Progenitor cell of endocrine pancreas (in vitro differentiated cells): ENCODE results near the gene FIBCD1. TPM values are rescaled to one million over a fixed set of nuclear protein-coding genes. Genes with fewer than 3 reads are reported as not detected.

Experiments
- DNase-seq: peaks from one replicate; pipeline ENCODE4 v3.0.0; 2021; ENCODE audit warnings: low spot score; ENCODE audit not compliant: unreplicated experiment
- H3K27ac Mint-ChIP-seq: 2 replicates; pipeline ENCODE4 v1.8.0; 2021; ENCODE audit warnings: mild to moderate bottlenecking, moderate library complexity, mixed read lengths
- H3K27me3 Mint-ChIP-seq: 2 replicates; pipeline ENCODE4 v1.8.0; 2021; ENCODE audit warnings: mixed read lengths
- H3K36me3 Mint-ChIP-seq: 2 replicates; pipeline ENCODE4 v1.8.0; 2022; ENCODE audit warnings: mixed read lengths; ENCODE audit not compliant: insufficient read depth
- H3K4me1 Mint-ChIP-seq: 2 replicates; pipeline ENCODE4 v1.8.0; 2021; ENCODE audit warnings: low read depth, mixed read lengths
- H3K4me3 Mint-ChIP-seq: 2 replicates; pipeline ENCODE4 v1.8.0; 2021; ENCODE audit warnings: low read depth, mild to moderate bottlenecking, moderate library complexity, mixed read lengths
- H3K9me3 Mint-ChIP-seq: 2 replicates; pipeline ENCODE4 v1.8.0; 2021; ENCODE audit warnings: low read depth, mixed read lengths
- CTCF ChIP-seq: fragments of 200-600 bp; sonication (generic); IDR thresholded peaks from one replicate; pipeline ENCODE4 v1.5.0; 2021; ENCODE audit warnings: antibody characterized with exemption, mild to moderate bottlenecking; ENCODE audit not compliant: unreplicated experiment
- total RNA-seq: library from RNA; stranded (reverse); gene quantifications from 2 replicates; pipeline ENCODE4 v1.2.1, GENCODE V29; 2021

FIBCD1 gene
- total RNA-seq, 1 donor from 2014 or later, result not detected

- Mint-ChIP-seq H3K27ac (no peak overlapping the region), H3K36me3 (no peaks in the 10 kb centered on the region), H3K4me1 (no peaks in the 10 kb centered on the region), H3K9me3 (no peaks in the 10 kb centered on the region), H3K4me3 (no peak overlapping the region), H3K27me3 (peaks cover 12% of the 10 kb centered on the region)
- TF ChIP-seq CTCF, result no peak
- DNase-seq, result no peak
Measured at GRCh38 chr9:130900701-130901497, 38.1 kb downstream of the FIBCD1 start.

GRCh38 chr9:130899051-130899748 is 39.8 kb downstream of the FIBCD1 start:
- H3K36me3 Mint-ChIP-seq, result no peaks in the 10 kb centered on the region
- H3K9me3 Mint-ChIP-seq, result no peaks in the 10 kb centered on the region
- no peak for TF ChIP-seq CTCF
- no peak overlapping the region for H3K27ac Mint-ChIP-seq
- no peaks in the 10 kb centered on the region for H3K4me1 Mint-ChIP-seq
- no peak overlapping the region for H3K4me3 Mint-ChIP-seq
- peaks cover 12% of the 10 kb centered on the region for H3K27me3 Mint-ChIP-seq
- DNase-seq, result no peak

- Mint-ChIP-seq H3K27ac (no peak overlapping the region), H3K27me3 (peaks cover 12% of the 10 kb centered on the region), H3K4me3 (no peak overlapping the region), H3K4me1 (no peaks in the 10 kb centered on the region), H3K36me3 (peaks cover under 1% of the 10 kb centered on the region), H3K9me3 (no peaks in the 10 kb centered on the region)
- no peak for DNase-seq
- TF ChIP-seq CTCF, result no peak
Measured at GRCh38 chr9:130898552-130898852, 40.5 kb downstream of the FIBCD1 start.

- Mint-ChIP-seq H3K36me3 (peaks cover 2% of the 10 kb centered on the region), H3K4me3 (no peak overlapping the region), H3K27me3 (peaks cover 12% of the 10 kb centered on the region), H3K27ac (no peak overlapping the region), H3K4me1 (no peaks in the 10 kb centered on the region), H3K9me3 (no peaks in the 10 kb centered on the region)
- no peak for TF ChIP-seq CTCF
- DNase-seq, result no peak
Measured at GRCh38 chr9:130897848-130898551, 41.0 kb downstream of the FIBCD1 start.

- Mint-ChIP-seq H3K27me3 (peaks cover 12% of the 10 kb centered on the region), H3K4me3 (no peak overlapping the region), H3K4me1 (no peaks in the 10 kb centered on the region), H3K36me3 (peaks cover 2% of the 10 kb centered on the region), H3K9me3 (no peaks in the 10 kb centered on the region), H3K27ac (peak overlapping the region; percentile 62)
- no peak for TF ChIP-seq CTCF
- no peak for DNase-seq
Measured at GRCh38 chr9:130897105-130897751, 41.8 kb downstream of the FIBCD1 start.
